Measurements from ENCODE around the gene TMEM82. TPM values are rescaled to one million over a fixed set of nuclear protein-coding genes. Genes with fewer than 3 reads are reported as not detected.

The TMEM82 gene
- total and polyA plus RNA-seq, 2 experiments from 2014 or later: 11.9 to 16.4 TPM

DNA sequence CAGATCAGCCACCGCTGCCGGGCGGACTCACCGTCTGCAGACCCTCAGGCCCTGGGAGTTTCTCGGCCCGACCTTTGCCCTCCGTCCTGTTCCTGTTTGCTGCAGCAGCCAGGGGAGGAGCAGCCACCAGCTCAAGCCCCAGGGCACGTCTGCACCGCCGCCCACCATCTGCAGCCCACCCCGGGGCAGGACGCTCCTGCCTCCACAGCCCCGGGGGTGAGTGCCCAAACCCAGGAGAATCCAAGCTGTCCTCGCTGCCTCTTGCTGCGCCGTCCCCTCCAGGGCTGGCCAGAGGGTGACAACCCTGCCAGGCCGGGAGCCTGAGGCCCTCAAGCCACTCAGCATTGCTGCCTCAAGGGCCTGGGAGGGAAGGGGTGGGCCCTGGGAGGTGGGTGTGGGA is 7.4 kb upstream of the TMEM82 start:
- Histone ChIP-seq H2AFZ (no peak overlapping the region), H3K27me3 (no peaks in the 10 kb centered on the region), H3K4me2 (no peak overlapping the region), H3K27ac (no peak overlapping the region), H3K4me3 (no peak overlapping the region), H3K4me1 (ENCODE audit: insufficient read depth) (no peaks in the 10 kb centered on the region), H3K79me2 (no peaks in the 10 kb centered on the region), H3K9me3 (ENCODE audit: low read depth) (no peaks in the 10 kb centered on the region), H3K36me3 (replicated peaks; ENCODE audit: insufficient read depth, low read depth) (no peaks in the 10 kb centered on the region), H4K20me1 (ENCODE audit: insufficient read depth, poor library complexity, severe bottlenecking) (no peaks in the 10 kb centered on the region), H3K9me2 (replicated peaks; ENCODE audit: insufficient read depth) (no peaks in the 10 kb centered on the region)
- TF ChIP-seq EZH2phosphoT487 (IDR thresholded peaks at IDR 0.05; ENCODE audit: low read depth, severe bottlenecking, unreplicated experiment) (no peak), CTCF (IDR thresholded peaks at IDR 0.05; ENCODE audit: poor library complexity) (no peak), EZH2 (IDR thresholded peaks at IDR 0.05; ENCODE audit: borderline replicate concordance) (no peak)
- 62% methylated on average over 17 of the region's 17 CpGs for WGBS (ENCODE audit: low lambda C conversion rate, missing lambda C conversion rate)
- no peak for DNase-seq (ENCODE audit: low spot score)

GRCh38 chr1:15735304-15736037 is 6.8 kb upstream of the TMEM82 start:
- no peaks in the 10 kb centered on the region for H3K9me3 ChIP-seq (ENCODE audit: low read depth)
- no peak overlapping the region for H3K4me2 ChIP-seq
- H3K4me3 ChIP-seq: no peak overlapping the region
- no peak overlapping the region for H2AFZ ChIP-seq
- no peaks in the 10 kb centered on the region for H3K4me1 ChIP-seq (ENCODE audit: insufficient read depth)
- no peaks in the 10 kb centered on the region for H4K20me1 ChIP-seq (ENCODE audit: insufficient read depth, poor library complexity, severe bottlenecking)
- TF ChIP-seq CTCF (IDR thresholded peaks at IDR 0.05; ENCODE audit: poor library complexity): no peak
- TF ChIP-seq EZH2 (IDR thresholded peaks at IDR 0.05; ENCODE audit: borderline replicate concordance): no peak
- TF ChIP-seq EZH2phosphoT487 (IDR thresholded peaks at IDR 0.05; ENCODE audit: low read depth, severe bottlenecking, unreplicated experiment): no peak
- no peaks in the 10 kb centered on the region for H3K9me2 ChIP-seq (replicated peaks; ENCODE audit: insufficient read depth)
- no peaks in the 10 kb centered on the region for H3K79me2 ChIP-seq
- no peak overlapping the region for H3K27ac ChIP-seq
- H3K36me3 ChIP-seq (replicated peaks; ENCODE audit: insufficient read depth, low read depth): no peaks in the 10 kb centered on the region
- H3K27me3 ChIP-seq: no peaks in the 10 kb centered on the region
- no peak for DNase-seq (ENCODE audit: low spot score)
- WGBS (ENCODE audit: low lambda C conversion rate, missing lambda C conversion rate): 95% methylated on average over 12 of the region's 12 CpGs

DNA sequence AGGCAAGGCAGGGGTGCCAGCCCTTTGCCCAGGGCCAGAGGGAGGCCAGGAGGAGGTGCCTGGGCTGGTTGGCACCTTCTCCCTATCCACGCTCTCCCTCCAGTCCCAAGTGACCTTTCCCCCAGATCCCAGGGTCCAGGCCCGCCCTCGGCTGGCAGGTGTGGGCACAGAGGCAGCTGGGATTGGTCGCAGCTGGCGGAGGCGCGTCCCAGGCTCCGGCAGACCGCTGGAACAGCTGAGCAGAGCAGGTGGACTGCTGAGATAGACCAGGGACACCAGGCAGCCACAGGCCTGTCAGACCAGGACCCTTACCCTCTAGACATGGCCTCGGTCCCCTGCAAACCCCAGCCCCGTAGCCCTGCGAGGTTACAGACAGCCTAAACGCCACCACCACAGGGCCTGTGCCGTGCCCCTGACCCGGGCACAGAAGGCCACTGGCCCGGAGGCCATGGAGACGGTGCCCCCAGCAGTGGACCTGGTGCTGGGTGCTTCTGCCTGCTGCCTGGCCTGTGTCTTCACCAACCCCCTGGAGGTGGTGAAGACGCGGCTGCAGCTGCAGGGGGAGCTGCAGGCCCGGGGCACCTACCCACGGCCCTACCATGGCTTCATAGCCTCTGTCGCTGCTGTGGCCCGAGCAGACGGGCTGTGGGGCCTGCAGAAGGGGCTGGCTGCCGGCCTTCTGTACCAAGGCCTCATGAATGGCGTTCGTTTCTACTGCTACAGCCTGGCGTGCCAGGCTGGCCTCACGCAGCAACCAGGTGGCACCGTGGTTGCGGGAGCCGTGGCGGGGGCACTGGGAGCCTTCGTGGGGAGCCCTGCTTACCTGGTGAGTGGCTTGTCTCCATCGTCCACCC is 6.0 kb upstream of the TMEM82 start, which contains the start of gene SLC25A34:
Gene SLC25A34, plus strand, starts transcription at position 221 of the 854 bp plus-strand sequence. Its CDS starts 228 bp downstream, at position 449.
- Histone ChIP-seq H4K20me1 (ENCODE audit: insufficient read depth, poor library complexity, severe bottlenecking) (no peaks in the 10 kb centered on the region), H3K4me2 (no peak within 1 kb of the TSS), H3K27me3 (no peaks in the 10 kb centered on the region), H3K4me3 (no peak within 1 kb of the TSS), H3K79me2 (no peaks in the 10 kb centered on the region), H3K4me1 (ENCODE audit: insufficient read depth) (no peaks in the 10 kb centered on the region), H3K36me3 (replicated peaks; ENCODE audit: insufficient read depth, low read depth) (no peaks in the 10 kb centered on the region), H3K27ac (no peak within 1 kb of the TSS), H2AFZ (no peak within 1 kb of the TSS), H3K9me2 (replicated peaks; ENCODE audit: insufficient read depth) (no peaks in the 10 kb centered on the region), H3K9me3 (ENCODE audit: low read depth) (no peaks in the 10 kb centered on the region)
- TF ChIP-seq EZH2 (IDR thresholded peaks at IDR 0.05; ENCODE audit: borderline replicate concordance): no peak
- TF ChIP-seq CTCF (IDR thresholded peaks at IDR 0.05; ENCODE audit: poor library complexity): no peak
- no peak for TF ChIP-seq EZH2phosphoT487 (IDR thresholded peaks at IDR 0.05; ENCODE audit: low read depth, severe bottlenecking, unreplicated experiment)
- 91% methylated on average over 35 of the region's 35 CpGs for WGBS (ENCODE audit: low lambda C conversion rate, missing lambda C conversion rate)
- DNase-seq (ENCODE audit: low spot score): no peak

Data from hepatocyte (in vitro differentiated cells).